Measurements from ENCODE around the gene OR51B6. TPM values are rescaled to one million over a fixed set of nuclear protein-coding genes. Genes with fewer than 3 reads are reported as not detected.

Gene OR51B6
- total RNA-seq, 1 experiment from 2014 or later = not detected

- ChIA-PET POLR2A (no interaction called here), CTCF (no interaction called here)
- DNase-seq (ENCODE audit: low read depth, low spot score) (no peak), ATAC-seq (no peak)
- no TSS peak for BruUV-seq (replicated peaks)
- Histone ChIP-seq H3K36me3 (ENCODE audit: control insufficient read depth, insufficient read depth, low read length) (no peaks in the 10 kb centered on the region), H3K27me3 (ENCODE audit: control insufficient read depth, insufficient read depth, low read length) (no peaks in the 10 kb centered on the region), H3K9me3 (ENCODE audit: control insufficient read depth, insufficient read depth, low read depth, low read length) (no peaks in the 10 kb centered on the region), H3K4me3 (ENCODE audit: low read depth in 2 of 2, low read length in 2 of 2) (no peak overlapping the region), H3K4me1 (ENCODE audit: control insufficient read depth, insufficient read depth, low read length) (no peaks in the 10 kb centered on the region), H3K27ac (ENCODE audit: low read length) (no peak overlapping the region)
- intact Hi-C loops (cut with micrococcal nuclease; ENCODE audit: unreplicated experiment) = no loop called here
- in situ Hi-C loops (cut with HindIII; ENCODE audit: low pct_unique_long_range_greater_than_20kb, low sequenced_read_pairs) = no loop called here
- no peak for TF ChIP-seq TCF7L2 (IDR thresholded peaks at IDR 0.05; ENCODE audit: low read depth, low read length)
- no peak for TF ChIP-seq POLR2AphosphoS5 (IDR thresholded peaks at IDR 0.05; ENCODE audit: low read depth, low read length)
- no peak for TF ChIP-seq REST (IDR thresholded peaks at IDR 0.05; ENCODE audit: insufficient read depth in 1 of 2, low read depth in 2 of 2, low read length in 1 of 2)
- TF ChIP-seq CTCF (IDR thresholded peaks at IDR 0.05) = no peak
- TF ChIP-seq SIN3A (IDR thresholded peaks at IDR 0.05; ENCODE audit: borderline replicate concordance, insufficient read depth, low read depth, low read length) = no peak
Measured at GRCh38 chr11:5303626-5304025, 47.7 kb upstream of the OR51B6 start.

- Histone ChIP-seq H3K27me3 (ENCODE audit: control insufficient read depth, insufficient read depth, low read length) (no peaks in the 10 kb centered on the region), H3K27ac (ENCODE audit: low read length) (no peak overlapping the region), H3K4me3 (ENCODE audit: low read depth in 2 of 2, low read length in 2 of 2) (no peak overlapping the region), H3K9me3 (ENCODE audit: control insufficient read depth, insufficient read depth, low read depth, low read length) (no peaks in the 10 kb centered on the region), H3K4me1 (ENCODE audit: control insufficient read depth, insufficient read depth, low read length) (no peaks in the 10 kb centered on the region), H3K36me3 (ENCODE audit: control insufficient read depth, insufficient read depth, low read length) (no peaks in the 10 kb centered on the region)
- BruUV-seq (replicated peaks) = no TSS peak
- no peak for TF ChIP-seq TCF7L2 (IDR thresholded peaks at IDR 0.05; ENCODE audit: low read depth, low read length)
- TF ChIP-seq CTCF (IDR thresholded peaks at IDR 0.05) = no peak
- no peak for TF ChIP-seq REST (IDR thresholded peaks at IDR 0.05; ENCODE audit: insufficient read depth in 1 of 2, low read depth in 2 of 2, low read length in 1 of 2)
- no peak for TF ChIP-seq SIN3A (IDR thresholded peaks at IDR 0.05; ENCODE audit: borderline replicate concordance, insufficient read depth, low read depth, low read length)
- no peak for TF ChIP-seq POLR2AphosphoS5 (IDR thresholded peaks at IDR 0.05; ENCODE audit: low read depth, low read length)
- ATAC-seq = no peak
- POLR2A ChIA-PET = no interaction called here
- DNase-seq (ENCODE audit: low read depth, low spot score) = no peak
- intact Hi-C loops (cut with micrococcal nuclease; ENCODE audit: unreplicated experiment) = no loop called here
- in situ Hi-C loops (cut with HindIII; ENCODE audit: low pct_unique_long_range_greater_than_20kb, low sequenced_read_pairs) = no loop called here
- CTCF ChIA-PET = no interaction called here
Measured at GRCh38 chr11:5304046-5304445, 47.3 kb upstream of the OR51B6 start.
